Right lobe of liver (tissue), 6 donors: ENCODE measurements around the gene EFNA5. TPM values are rescaled to one million over a fixed set of nuclear protein-coding genes. Genes with fewer than 3 reads are reported as not detected.
A peak's percentile ranks its signal among the peaks of the same experiment; 100 is the strongest.

ENCODE experiments used
- ATAC-seq, 4 donors: fragments of 200-7000 bp; cut with Tn5 transposase; one replicate each; pipeline ENCODE4 v1.9.1; 2020; ENCODE audit warnings: mild to moderate bottlenecking in 4 of 4, moderate library complexity in 4 of 4
- DNase-seq, 3 donors: peaks; one replicate each; pipeline ENCODE4 v3.0.0-alpha.2; 2020
- H3K27ac ChIP-seq, 3 donors: fragments of 200-600 bp; one replicate each; pipeline ENCODE4 v1.8.0; 2022
- H3K27me3 ChIP-seq, 2 donors: fragments of 200-600 bp; one replicate each; pipeline ENCODE4 v1.8.0; 2022
- H3K36me3 ChIP-seq, 4 donors: fragments of 200-600 bp; sonication (generic) in 1 of 4; one replicate each; pipeline versions ENCODE4 v1.5.1 to v1.8.0; 2017 to 2022; ENCODE audit warnings: control low read depth in 1 of 4
- H3K4me1 ChIP-seq, 4 donors: fragments of 200-600 bp; sonication (generic) in 1 of 4; one replicate each; pipeline versions ENCODE4 v1.5.1 to v1.8.0; 2017 to 2022; ENCODE audit warnings: control low read depth in 1 of 4
- H3K4me3 ChIP-seq, 3 donors: fragments of 200-600 bp; one replicate each; pipeline ENCODE4 v1.8.0; 2022
- H3K9me3 ChIP-seq, 4 donors: fragments of 200-600 bp; sonication (generic) in 1 of 4; one replicate each; pipeline versions ENCODE4 v1.5.1 to v1.8.0; 2017 to 2022; ENCODE audit warnings: control low read depth in 1 of 4
- POLR2A ChIP-seq: fragments of 450-650 bp; IDR thresholded peaks from one replicate; pipeline ENCODE4 v1.6.1; 2017; ENCODE audit warnings: antibody characterized with exemption, mild to moderate bottlenecking
- WGBS: methylation state at CpG from one replicate; pipeline ENCODE4 v1.1.6; 2018; ENCODE audit warnings: low coverage, low lambda C conversion rate; ENCODE audit not compliant: insufficient coverage; ENCODE audit errors: missing lambda C conversion rate; 5-methylcytosine and 5-hydroxymethylcytosine counted together
- intact Hi-C, 2 donors: fragments of 100-400 bp; cut with DNase I; formaldehyde crosslinking; loops; one replicate each; pipeline versions ENCODE4 v1.11.2 to v1.14.1; 2022
- total RNA-seq, 6 experiments: library from RNA; depleted of rRNA in 2 of 6; stranded (reverse); fragments of >200 nt in 2 of 6; fragmentation: NEBNext Ultra II Directional in 3 of 6; extraction: Animal tissue kit (Norgen Biotek cat#: 25700) in 3 of 6; gene quantifications; one replicate each; pipeline versions ENCODE4 v1.1.0 to v1.2.4, GENCODE V29; 2016 to 2023
- TF ChIP-seq, protein P1 (sequence below), 4 donors: fragments of 200-600 bp in 3 of 4; fragments of 450-650 bp in 1 of 4; IDR thresholded peaks; one replicate each; pipeline versions ENCODE4 v1.5.1 to v1.8.0; 2016 to 2022; ENCODE audit warnings: antibody characterized with exemption in 4 of 4, mild to moderate bottlenecking in 2 of 4
- donor health status: DM: no; HTN: yes; CAD: no.
- donor health status: DM: no; HTN: no; CAD: no.
- donor health status: DM: no; HTN: no; CAD: no.
- donor health status: DM: no; HTN: yes; CAD: no.
- donor health status: DM: no; HTN: yes; CAD: no.

Gene EFNA5
- total RNA-seq, 6 experiments from 2014 or later = 0.18 to 11.7 (median 1.4) TPM

DNA sequence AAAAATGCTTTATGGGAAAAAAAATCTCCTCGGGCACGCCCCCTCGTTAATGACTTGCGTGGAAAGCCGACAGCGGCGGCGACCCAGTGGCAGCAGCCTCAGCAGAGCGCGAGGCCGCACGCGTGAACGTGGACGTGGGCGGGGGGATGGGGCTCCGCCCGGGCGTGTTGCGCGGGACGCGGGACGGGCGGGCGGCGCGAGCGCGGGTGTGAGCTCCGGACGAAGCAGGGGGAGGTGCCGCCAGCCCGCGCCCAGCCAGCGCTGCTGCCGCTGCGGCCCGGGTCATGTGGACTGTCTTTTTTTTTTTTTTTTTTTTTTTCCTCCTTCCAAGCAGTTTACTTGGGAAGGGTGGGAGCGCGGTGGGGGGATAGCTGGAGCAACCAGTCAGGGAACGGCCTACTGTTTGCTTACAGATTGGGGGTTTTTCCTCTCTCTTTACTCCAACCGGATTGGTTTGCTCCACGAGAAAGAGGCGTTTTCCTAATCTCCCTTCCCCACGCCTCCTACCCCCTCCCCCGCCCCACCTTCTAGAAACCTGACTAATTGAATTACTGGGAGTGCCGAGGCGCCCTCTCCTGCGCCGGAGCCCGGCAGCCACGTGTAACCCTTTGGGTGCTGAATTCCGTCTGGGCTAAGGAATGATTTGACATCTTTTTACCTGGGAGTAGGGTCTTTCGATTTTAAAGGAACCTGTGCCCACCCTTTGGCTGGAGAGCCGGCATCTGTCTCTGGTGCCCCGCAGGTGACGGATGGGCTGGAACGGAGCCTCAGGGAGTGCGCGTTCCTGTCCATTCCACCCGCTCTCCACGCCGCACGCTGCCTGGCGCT is 1.7 kb upstream of the EFNA5 start:
- Histone ChIP-seq H3K9me3 (no peaks in the 10 kb centered on the region), H3K27me3 (peaks cover 0 to 35% of the 10 kb centered on the region in 2 donors), H3K36me3 (no peaks in the 10 kb centered on the region), H3K4me3 (peak overlapping the region; percentile 34 to 49 (median 43)), H3K4me1 (peaks cover 0 to 53% (median 4%) of the 10 kb centered on the region in 4 donors), H3K27ac (no peak overlapping the region)
- intact Hi-C loops = no loop called here
- TF ChIP-seq, protein P1, sequence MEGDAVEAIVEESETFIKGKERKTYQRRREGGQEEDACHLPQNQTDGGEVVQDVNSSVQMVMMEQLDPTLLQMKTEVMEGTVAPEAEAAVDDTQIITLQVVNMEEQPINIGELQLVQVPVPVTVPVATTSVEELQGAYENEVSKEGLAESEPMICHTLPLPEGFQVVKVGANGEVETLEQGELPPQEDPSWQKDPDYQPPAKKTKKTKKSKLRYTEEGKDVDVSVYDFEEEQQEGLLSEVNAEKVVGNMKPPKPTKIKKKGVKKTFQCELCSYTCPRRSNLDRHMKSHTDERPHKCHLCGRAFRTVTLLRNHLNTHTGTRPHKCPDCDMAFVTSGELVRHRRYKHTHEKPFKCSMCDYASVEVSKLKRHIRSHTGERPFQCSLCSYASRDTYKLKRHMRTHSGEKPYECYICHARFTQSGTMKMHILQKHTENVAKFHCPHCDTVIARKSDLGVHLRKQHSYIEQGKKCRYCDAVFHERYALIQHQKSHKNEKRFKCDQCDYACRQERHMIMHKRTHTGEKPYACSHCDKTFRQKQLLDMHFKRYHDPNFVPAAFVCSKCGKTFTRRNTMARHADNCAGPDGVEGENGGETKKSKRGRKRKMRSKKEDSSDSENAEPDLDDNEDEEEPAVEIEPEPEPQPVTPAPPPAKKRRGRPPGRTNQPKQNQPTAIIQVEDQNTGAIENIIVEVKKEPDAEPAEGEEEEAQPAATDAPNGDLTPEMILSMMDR (IDR thresholded peaks at IDR 0.05) = no peak
- TF ChIP-seq POLR2A = no peak
- ATAC-seq (peak; percentile 41 to 52 (median 46)), DNase-seq (peak; percentile 51 to 62 (median 52))
- 0% methylated on average over 45 of the region's 66 CpGs for WGBS

DNA sequence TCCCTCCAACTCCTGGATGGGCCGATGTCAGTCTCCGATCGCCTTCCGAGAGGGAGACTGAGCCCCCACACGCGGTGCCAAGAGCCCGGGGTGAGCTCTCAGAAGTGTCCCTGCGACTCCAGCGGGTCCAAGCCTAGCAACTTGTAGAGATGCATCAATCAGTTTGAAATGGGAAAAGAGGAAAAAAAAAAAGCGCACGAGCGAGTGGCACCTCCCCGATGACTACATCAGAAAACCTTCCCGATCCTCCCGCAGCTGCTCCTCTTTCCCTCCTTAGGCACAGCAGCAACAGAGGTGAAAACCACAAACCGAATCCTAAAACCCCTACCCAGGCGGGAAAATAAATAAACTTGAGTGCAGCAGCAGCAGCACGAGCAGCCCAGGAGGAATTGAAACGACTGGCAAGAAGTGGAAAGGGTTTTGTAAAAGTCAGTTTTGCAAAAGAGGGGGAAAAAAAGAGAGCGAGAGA is 1.0 kb upstream of the EFNA5 start:
- no peak for DNase-seq
- H3K27me3 ChIP-seq = peaks cover 0 to 35% of the 10 kb centered on the region in 2 donors
- 3% methylated on average over 20 of the region's 20 CpGs for WGBS

GRCh38 chr5:107670087-107670931 is 428 bp downstream of the EFNA5 start:
- Histone ChIP-seq H3K9me3 (no peaks in the 10 kb centered on the region), H3K27me3 (peaks cover 0 to 35% of the 10 kb centered on the region in 2 donors), H3K4me3 (peak overlapping the region; percentile 34 to 49 (median 38)), H3K4me1 (peaks cover 0 to 53% (median 4%) of the 10 kb centered on the region in 4 donors), H3K36me3 (no peaks in the 10 kb centered on the region), H3K27ac (no peak overlapping the region)
- TF ChIP-seq, protein P1 (IDR thresholded peaks at IDR 0.05) = no peak
- TF ChIP-seq POLR2A = no peak
- 0% methylated on average over 18 of the region's 77 CpGs for WGBS
- ATAC-seq = no peak
- DNase-seq = peak in 2 of 3 donors; percentile 33 to 58
- intact Hi-C loops = no loop called here

More for the DNA sequence above, 1.0 kb upstream of the EFNA5 start:
- intact Hi-C loops = no loop called here
- peaks cover 0 to 53% (median 4%) of the 10 kb centered on the region in 4 donors for H3K4me1 ChIP-seq
- no peaks in the 10 kb centered on the region for H3K36me3 ChIP-seq
- ATAC-seq = no peak
- no peak for TF ChIP-seq POLR2A
- TF ChIP-seq, protein P1 (IDR thresholded peaks at IDR 0.05) = no peak
- no peak overlapping the region for H3K27ac ChIP-seq
- H3K9me3 ChIP-seq = no peaks in the 10 kb centered on the region
- H3K4me3 ChIP-seq = peak overlapping the region; percentile 34 to 49 (median 43)

GRCh38 chr5:107669096-107670031 is 1.4 kb downstream of the EFNA5 start:
- Histone ChIP-seq H3K27me3 (peaks cover 0 to 28% of the 10 kb centered on the region in 2 donors), H3K4me3 (peak overlapping the region; percentile 34 to 49 (median 38)), H3K36me3 (no peaks in the 10 kb centered on the region), H3K9me3 (no peaks in the 10 kb centered on the region), H3K27ac (no peak overlapping the region), H3K4me1 (peaks cover 0 to 53% (median 4%) of the 10 kb centered on the region in 4 donors)
- TF ChIP-seq, protein P1 (IDR thresholded peaks at IDR 0.05) = no peak
- no peak for TF ChIP-seq POLR2A
- WGBS = 5% methylated on average over 25 of the region's 60 CpGs
- intact Hi-C loops = no loop called here
- DNase-seq (peak in 2 of 3 donors; percentile 43 to 67), ATAC-seq (peak in 2 of 4 donors; percentile 39 to 58)
